RWPE2 (cell line): Measurements from ENCODE around the gene VPS37B.
A peak's percentile ranks its signal among the peaks of the same experiment; 100 is the strongest.
"Not testable (repeated sequence)": the region's sequence is repeated elsewhere in the genome, so short reads cannot be mapped to it uniquely, and the experiment has no call there.

Source experiments
- ATAC-seq: fragments of 200-7000 bp; cut with Tn5 transposase; 3 replicates; pipeline ENCODE4 v1.9.1; 2021; ENCODE audit warnings: low read depth
- DNase-seq: peaks from one replicate; pipeline ENCODE4 v3.0.0-alpha.2; 2020; ENCODE audit warnings: low spot score
- H3K27ac ChIP-seq: fragments of 450-650 bp; 2 replicates; pipeline ENCODE4 v1.5.1; 2017; ENCODE audit warnings: mild to moderate bottlenecking; ENCODE audit not compliant: poor library complexity, severe bottlenecking
- H3K27me3 ChIP-seq: fragments of 250-450 bp; sonication (Bioruptor Pico); 2 replicates; pipeline ENCODE4 v1.5.1; 2021; ENCODE audit warnings: mild to moderate bottlenecking, moderate library complexity; ENCODE audit not compliant: insufficient read depth, poor library complexity, severe bottlenecking
- H3K36me3 ChIP-seq: fragments of 250-450 bp; sonication (Bioruptor Pico); 2 replicates; pipeline ENCODE4 v1.5.1; 2020; ENCODE audit warnings: low read depth, mild to moderate bottlenecking, moderate library complexity
- H3K4me1 ChIP-seq: fragments of 250-450 bp; sonication (Bioruptor Pico); 2 replicates; pipeline ENCODE4 v1.5.1; 2021; ENCODE audit warnings: mild to moderate bottlenecking, moderate library complexity; ENCODE audit not compliant: insufficient read depth, poor library complexity, severe bottlenecking
- H3K4me3 ChIP-seq: fragments of 250-450 bp; sonication (Bioruptor Pico); 2 replicates; pipeline ENCODE4 v1.5.1; 2021; ENCODE audit warnings: mild to moderate bottlenecking, moderate library complexity; ENCODE audit not compliant: severe bottlenecking
- H3K9me3 ChIP-seq: fragments of 250-450 bp; sonication (Bioruptor Pico); 2 replicates; pipeline ENCODE4 v1.5.1; 2021; ENCODE audit warnings: mild to moderate bottlenecking, moderate library complexity; ENCODE audit not compliant: severe bottlenecking
- CTCF ChIP-seq: fragments of 450-650 bp; IDR thresholded peaks from one replicate; pipeline ENCODE4 v1.5.1; 2017; ENCODE audit warnings: mild to moderate bottlenecking, moderate library complexity; ENCODE audit not compliant: poor library complexity, severe bottlenecking

VPS37B gene

GRCh38 chr12:122895704-122896636 is at the start of gene VPS37B:
TSS of gene VPS37B (minus strand) at chr12:122896124. CDS start at chr12:122896062, 62 bp downstream.
- Histone ChIP-seq H3K27me3 (no peaks in the 10 kb centered on the region), H3K9me3 (no peaks in the 10 kb centered on the region), H3K4me1 (peaks cover 51% of the 10 kb centered on the region), H3K4me3 (peak within 1 kb of the TSS; percentile 89), H3K36me3 (peaks cover 15% of the 10 kb centered on the region), H3K27ac (peak within 1 kb of the TSS; percentile 98)
- no peak for DNase-seq
- no peak for TF ChIP-seq CTCF
- ATAC-seq, result peak; percentile 24

DNA sequence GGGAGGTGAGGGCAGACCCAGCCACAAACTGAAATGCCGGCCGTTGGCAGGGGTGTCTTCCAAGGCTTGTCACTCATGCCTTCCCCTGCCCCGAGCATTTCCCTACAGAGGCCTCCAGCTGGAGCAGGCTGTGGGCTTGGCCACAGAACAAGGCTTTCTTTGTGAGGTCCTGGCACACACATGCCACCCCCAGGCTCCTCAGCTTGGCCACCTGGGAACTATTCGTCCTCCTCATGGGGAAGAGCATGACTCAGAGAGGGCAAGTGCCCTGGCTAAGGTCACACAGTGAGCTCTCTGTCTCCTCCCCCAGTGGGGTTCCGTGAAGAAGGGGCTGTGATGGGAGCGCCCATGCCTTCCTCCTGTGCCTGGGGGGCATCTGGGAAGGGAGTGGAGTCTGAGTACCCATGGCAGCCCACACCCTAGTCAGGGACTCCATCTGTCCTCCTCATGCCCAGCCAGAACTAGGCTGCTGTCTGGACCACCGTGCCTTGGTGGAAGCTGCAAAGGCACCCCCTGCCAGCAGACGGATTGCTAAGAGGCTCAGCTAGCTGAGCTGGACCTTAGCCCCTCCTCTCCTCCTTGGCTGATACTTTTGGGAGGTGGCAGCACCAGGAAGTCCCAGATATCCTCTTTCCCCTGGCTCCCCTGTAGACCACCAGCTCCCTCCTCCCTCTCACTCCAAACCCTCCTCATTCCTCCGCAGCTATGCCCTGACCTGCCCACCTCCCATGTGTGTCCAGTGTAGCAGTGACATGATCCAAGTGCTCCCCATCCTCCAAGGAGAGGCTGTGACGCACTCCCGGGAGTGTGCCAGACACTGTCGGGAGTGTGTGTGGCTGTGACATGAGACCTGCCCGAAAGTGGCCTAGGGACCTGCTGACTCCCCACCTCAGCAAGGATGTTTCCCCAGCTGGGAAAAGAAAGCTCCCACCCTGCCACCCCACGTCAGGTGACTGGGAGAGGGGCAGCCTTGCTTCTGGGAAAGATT is 49.0 kb upstream of the VPS37B start:
- DNase-seq (peak; percentile 84), ATAC-seq (peak; percentile 41)
- H3K36me3 ChIP-seq, result no peaks in the 10 kb centered on the region
- H3K4me1 ChIP-seq, result peaks cover 44% of the 10 kb centered on the region
- TF ChIP-seq CTCF, result no peak
- no peaks in the 10 kb centered on the region for H3K27me3 ChIP-seq
- peak overlapping the region; percentile 92 for H3K27ac ChIP-seq
- H3K9me3 ChIP-seq, result no peaks in the 10 kb centered on the region
- H3K4me3 ChIP-seq, result no peak overlapping the region

- ATAC-seq (no peak), DNase-seq (no peak)
- Histone ChIP-seq H3K27ac (peak overlapping the region; percentile 92), H3K4me3 (no peak overlapping the region), H3K27me3 (no peaks in the 10 kb centered on the region), H3K36me3 (no peaks in the 10 kb centered on the region; the same call in 1 of the 2 replicates), H3K9me3 (no peaks in the 10 kb centered on the region), H3K4me1 (peaks cover 44% of the 10 kb centered on the region)
- no peak for TF ChIP-seq CTCF
Observed at GRCh38 chr12:122943196-122943595, 47.3 kb upstream of the VPS37B start.

GRCh38 chr12:122942637-122943036 is 46.7 kb upstream of the VPS37B start:
- ATAC-seq, result no peak

DNA sequence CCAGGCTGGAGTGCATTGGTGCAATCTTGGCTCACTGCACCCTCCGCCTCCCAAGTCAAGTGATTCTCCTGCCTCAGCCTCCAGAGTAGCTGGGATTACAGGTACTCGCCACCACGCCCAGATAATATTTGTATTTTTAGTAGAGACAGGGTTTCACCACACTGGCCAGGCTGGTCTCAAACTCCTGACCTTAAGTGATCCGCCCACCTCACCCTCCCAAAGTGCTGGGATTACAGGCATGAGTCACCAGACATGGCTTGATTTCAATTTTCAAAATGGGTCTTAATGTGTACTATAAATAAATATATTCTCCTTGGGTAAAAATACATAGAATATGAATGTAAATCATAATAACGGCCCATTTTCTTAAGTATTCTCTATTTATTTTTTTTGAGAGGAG is 45.4 kb upstream of the VPS37B start:
- Histone ChIP-seq H3K4me1 (peaks cover 32% of the 10 kb centered on the region), H3K27ac (peak overlapping the region; percentile 92)
- not testable (repeated sequence) for H3K36me3 ChIP-seq, DNase-seq, H3K27me3 ChIP-seq, ATAC-seq, H3K9me3 ChIP-seq, H3K4me3 ChIP-seq

More at GRCh38 chr12:122942637-122943036, 46.7 kb upstream of the VPS37B start:
- H3K27me3 ChIP-seq, result no peaks in the 10 kb centered on the region
- DNase-seq, result no peak
- H3K36me3 ChIP-seq, result no peaks in the 10 kb centered on the region; the same call in 1 of the 2 replicates
- H3K4me3 ChIP-seq, result no peak overlapping the region
- H3K27ac ChIP-seq, result peak overlapping the region; percentile 92
- no peaks in the 10 kb centered on the region for H3K9me3 ChIP-seq
- TF ChIP-seq CTCF, result no peak
- peaks cover 42% of the 10 kb centered on the region for H3K4me1 ChIP-seq
